HG02981 (cell line): ENCODE results near the gene INSRR.

Experiments used
- ATAC-seq: cut with Tn5 transposase; IDR thresholded peaks from one replicate; pipeline ENCODE4 v1.9.1; 2021; ENCODE audit warnings: mild to moderate bottlenecking, moderate library complexity; ENCODE audit not compliant: unreplicated experiment

INSRR gene

DNA sequence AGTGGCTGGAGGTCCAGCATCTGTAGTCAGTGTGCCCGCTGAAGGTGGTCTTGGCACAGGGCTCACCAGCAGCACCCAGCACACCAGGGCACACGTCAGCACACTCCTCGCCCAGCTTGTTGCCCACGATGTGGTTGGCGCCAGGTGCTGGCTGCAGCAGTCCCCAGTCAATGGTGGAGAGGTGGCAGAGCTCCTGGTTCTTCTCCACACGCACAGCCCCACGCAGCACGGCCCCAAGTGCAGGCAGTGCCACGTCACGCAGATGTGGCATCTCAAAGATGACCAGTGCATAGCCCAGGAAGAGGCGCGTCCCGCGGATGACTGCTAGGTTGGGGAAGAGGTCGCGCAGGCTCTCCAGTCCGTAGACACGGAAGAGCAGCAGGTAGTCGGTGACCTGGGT lies 5.2 kb downstream of the INSRR start:
- no peak for ATAC-seq

DNA sequence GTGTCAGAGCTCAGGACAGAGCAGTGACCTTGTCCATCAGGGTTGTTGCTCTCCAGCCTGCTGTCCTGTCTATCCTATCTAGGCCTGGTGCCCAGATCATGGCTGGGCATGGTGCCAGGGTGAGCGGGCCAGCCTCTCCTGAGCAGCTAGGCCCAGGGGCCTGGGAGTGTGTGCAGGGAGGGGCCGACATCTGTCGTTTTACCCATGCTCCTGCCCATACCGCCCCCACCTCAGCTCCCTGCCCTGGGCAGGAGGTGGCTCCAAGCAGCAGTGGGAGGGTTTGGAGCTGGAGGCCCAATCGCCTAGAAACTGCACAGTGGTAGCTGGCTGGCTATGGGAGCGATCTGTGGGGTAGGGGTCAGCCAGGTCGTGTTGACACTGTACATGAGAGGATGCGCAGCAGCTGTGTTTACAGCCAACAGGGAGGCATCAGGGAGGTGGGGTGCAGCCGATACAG lies 6.5 kb downstream of the INSRR start:
- ATAC-seq = no peak

DNA sequence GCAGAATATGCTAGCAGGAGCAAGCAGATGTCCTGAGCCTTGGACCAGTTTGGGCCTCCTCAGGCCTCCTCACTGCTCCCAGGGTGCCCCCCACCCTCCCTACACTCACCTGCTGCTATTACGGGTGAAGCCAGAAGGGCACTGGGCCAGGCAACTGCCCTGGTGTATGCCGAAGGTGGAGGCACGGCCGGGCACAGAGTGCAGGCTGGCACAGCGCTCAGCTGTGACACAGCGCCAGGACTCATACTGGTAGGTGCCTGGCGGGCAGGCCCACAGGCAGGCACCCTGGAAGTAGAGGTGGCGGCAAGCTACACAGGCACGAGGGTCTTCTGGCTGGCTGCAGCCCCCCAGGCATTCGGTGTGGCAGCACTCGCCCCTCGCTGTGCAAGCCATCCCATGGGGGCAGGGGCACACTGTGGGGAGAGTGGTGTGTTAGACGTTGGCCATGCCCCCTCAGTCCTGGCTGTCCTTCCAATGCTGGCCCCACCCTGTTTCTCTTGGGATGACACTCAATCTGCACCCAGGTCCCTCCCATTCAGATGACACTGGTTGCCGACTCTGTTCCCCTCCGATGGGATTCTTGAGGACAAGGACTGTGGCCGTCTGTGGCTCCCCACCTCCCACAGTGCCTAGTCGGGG lies 7.0 kb downstream of the INSRR start:
- no peak for ATAC-seq

GRCh38 chr1:156849151-156849496 lies 9.8 kb downstream of the INSRR start:
- no peak for ATAC-seq

- no peak for ATAC-seq
These were observed 10.3 kb downstream of the INSRR start for GRCh38 chr1:156848461-156849150.

DNA sequence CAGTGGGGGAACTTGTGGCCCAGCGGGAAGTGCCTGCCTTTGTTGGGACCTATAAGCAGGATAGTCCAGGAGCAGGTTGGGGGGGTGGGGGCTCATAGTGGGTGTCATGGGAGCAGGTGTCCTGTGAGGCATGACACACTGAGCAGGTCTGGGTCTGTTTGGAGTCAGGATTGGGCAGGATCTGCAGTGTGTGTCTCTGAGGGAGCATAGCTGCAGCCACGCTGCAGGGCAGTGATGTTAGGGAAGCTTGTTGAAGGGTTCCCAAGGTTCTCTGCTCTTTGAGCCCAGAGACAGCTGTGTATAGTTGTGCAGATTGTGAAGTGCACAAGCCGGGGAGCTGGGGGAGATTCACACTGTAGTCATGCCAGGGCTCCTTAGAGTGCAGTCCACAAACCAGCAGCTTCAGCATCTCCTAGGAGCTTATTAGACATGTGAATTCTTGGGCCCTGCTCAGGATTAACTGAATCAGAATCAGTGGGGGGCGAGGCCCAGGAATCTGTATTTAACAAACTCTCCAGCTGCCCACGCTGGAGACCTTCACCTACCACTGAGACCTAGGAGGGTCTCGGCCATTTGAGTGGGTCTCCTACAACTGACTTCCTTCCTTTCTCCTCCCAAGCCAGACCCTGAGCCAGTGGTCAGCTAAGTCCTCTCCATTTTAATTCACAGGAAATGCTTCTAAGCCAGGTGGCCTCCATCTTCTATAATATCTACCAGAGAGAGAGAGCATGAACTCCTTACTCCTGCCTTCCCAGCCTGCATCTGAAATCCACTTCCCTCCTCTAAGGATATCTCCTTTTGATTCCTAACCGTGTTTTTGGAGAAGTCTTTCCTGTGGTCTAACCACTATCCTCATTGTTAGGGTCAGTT lies 11.1 kb downstream of the INSRR start:
- no peak for ATAC-seq

- no peak for ATAC-seq
These were observed 12.3 kb downstream of the INSRR start for GRCh38 chr1:156846643-156847042.

DNA sequence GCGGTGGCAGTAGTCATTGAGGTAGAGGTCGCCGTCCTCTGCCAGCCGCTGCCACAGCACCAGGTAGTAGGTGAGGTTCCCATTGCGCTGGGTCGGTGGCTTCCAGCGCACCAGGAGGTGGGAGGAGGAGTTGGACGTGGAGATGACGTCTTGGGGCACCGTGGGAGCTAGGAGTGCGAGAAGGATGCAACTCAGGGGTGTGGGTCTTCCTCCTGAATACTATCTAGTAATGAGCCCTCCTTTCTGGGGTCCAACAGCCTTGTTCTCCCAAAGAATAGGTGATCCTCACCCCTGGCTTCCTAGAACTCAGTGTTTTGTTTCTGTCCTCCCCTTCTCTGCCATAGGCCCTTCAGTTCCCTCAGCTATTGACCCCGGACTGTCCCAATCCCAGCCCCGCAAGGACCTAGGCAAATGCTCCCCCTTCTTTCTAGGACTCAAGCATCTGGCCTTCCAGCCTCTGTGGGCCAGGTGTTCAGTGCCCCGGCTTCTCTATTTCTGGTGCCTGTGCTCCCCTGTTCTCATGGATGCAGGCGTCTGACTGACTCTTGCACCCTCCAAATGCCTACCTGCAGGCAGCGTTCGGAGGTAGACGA lies 12.9 kb downstream of the INSRR start:
- no peak for ATAC-seq

- no peak for ATAC-seq
These were observed 13.6 kb downstream of the INSRR start for GRCh38 chr1:156845055-156845952.

GRCh38 chr1:156844638-156845037 lies 14.3 kb downstream of the INSRR start:
- no peak for ATAC-seq

GRCh38 chr1:156844102-156844501 lies 14.8 kb downstream of the INSRR start:
- ATAC-seq = no peak

DNA sequence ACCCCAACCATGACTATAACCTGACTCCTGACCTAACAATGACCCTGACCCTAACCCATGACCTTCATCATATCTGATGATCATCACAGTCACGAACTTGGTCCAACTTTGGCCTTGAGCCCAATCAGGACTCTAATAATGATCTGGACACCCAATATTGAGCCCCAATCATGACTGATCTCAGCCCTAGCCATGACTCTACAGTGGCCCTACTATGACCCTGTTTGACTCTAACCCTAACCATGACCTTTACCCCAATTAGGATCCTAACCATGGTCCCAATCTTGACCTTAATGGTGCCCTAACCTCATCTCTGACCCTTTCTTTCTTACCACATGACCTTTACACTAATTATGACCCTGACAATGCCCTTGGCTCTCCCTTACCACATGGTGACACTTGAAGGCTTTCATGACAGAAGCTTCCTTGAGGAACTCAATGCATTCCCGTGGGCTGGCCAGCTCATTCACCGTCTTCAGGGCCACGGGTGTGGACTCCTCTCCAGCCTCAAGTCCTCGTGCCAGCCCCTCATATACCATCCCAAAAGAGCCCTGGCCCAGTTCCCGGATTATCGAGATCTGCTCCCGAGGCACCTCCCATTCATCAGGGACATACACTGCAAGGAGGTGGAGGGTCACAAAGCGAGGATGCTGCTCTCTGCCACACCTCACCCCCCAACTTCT lies 16.2 kb downstream of the INSRR start:
- no peak for ATAC-seq

DNA sequence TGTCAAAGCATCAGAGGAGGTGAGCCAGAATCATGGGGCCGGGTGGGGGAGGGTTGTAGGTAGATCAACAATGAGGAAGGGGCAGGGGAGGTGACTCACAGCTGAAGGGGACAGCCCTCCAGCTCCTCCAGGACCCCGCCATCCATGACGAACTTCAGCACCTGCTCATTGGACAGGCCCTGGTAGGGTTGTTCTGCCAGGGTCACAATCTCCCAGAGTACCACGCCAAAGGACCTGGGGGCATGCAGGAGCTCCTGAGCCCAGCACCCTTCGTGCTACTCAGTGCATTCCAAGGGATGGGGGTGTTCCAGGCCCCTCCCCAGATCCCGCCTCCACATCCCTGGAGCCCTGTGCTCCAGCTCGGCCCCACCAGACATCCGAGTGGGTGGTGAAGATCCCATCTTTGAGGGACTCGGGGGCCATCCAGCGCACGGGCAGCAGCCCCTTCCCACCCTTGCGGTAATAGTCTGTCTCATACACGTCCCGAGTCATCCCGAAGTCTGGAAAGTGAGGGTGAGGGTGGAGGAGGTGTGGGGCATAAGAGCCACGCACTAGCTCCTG lies 17.5 kb downstream of the INSRR start:
- ATAC-seq = no peak

- no peak for ATAC-seq
These were observed 18.0 kb downstream of the INSRR start for GRCh38 chr1:156840898-156841279.

DNA sequence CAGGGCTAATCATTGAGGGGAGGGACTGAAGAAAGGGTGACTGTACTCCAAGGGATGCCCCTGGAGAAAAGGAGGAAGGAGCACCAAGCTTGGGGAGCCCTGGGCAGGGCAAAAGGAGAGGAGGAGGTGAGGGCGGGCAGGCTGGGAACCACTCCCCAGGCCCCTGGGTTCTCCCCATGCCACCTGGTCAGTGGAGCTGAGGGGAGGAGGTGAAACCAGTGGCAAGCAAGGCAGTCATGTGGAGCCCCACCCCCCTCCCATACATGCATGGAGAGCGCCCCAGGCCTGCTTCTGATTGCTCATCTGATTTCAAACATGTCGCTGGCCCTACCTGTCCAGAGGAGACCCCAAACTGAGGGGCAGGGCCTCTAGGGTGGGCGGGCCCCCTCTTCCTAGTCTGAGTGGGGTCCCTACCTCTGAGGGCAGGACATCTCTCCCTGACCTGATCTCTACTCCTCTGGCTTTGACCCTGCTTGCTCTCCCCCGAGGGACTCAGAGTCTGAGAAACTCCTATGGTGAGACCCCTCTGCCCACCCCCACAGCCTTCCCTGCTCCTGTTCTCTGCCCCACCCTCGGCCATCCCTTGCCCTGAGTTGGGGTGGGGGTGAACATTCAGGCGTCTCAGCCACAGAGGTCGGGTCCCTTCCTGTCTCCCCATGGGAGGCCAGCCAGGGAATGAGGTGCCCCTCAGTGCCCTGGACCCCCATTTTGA lies 18.6 kb downstream of the INSRR start:
- ATAC-seq = no peak

DNA sequence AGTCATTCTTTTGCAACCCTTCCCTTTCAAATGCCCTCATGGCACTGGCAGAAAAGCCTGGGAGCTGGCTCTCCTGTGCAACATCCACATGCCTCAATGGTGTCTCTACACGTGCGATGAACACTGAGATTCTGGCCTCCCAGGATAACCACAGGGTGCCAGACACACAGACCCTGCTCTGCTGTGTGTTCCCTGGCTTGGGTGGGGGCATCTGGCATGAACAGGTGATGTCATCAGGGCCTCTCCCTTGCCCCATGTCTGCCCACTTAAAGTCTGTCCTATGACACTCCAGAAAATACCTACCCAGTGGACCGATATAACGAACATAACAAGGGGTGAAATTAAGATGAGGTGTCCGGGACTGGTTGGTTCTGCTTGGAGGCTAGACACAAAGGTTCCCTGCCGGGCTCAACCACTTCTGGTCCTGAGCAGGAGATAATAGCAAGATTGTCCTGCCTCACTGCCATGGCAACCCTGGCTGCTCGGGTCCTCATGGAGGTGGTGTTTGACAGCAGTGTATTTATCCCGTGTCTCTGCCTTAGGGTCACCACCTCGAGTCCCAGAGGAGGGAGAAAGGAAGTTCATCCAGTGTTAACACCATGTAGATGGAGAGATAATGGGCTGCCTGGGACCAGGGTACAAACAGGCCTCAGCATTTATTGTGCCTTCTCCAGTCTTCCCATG lies 19.3 kb downstream of the INSRR start:
- no peak for ATAC-seq

DNA sequence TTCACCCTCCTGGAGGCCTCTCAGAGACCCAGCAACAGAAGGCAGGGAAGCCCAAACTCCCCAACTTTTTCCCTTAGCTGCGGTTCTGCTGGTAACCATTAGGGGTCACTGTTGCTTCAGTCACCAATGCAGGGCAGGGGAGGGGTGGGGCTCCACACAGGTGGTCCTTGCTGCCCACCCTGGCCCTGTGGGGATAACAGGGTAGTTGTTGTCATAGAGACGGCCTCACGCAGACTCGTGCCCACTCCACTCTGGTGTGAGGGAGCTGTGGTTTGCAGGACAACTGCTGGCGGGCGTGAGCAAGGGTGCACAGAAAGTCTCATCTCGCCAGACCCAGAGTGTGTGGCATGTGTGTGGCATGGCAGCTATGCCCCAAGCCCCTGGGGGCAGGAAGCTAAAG lies 19.9 kb downstream of the INSRR start:
- ATAC-seq = no peak

- no peak for ATAC-seq
These were observed 22.0 kb downstream of the INSRR start for GRCh38 chr1:156836892-156837291.
